Measurements from ENCODE around the gene HMOX1. TPM values are rescaled to one million over a fixed set of nuclear protein-coding genes. Genes with fewer than 3 reads are reported as not detected.

HMOX1 gene
- total RNA-seq, 1 donor from 2014 or later: 4.3 TPM

DNA sequence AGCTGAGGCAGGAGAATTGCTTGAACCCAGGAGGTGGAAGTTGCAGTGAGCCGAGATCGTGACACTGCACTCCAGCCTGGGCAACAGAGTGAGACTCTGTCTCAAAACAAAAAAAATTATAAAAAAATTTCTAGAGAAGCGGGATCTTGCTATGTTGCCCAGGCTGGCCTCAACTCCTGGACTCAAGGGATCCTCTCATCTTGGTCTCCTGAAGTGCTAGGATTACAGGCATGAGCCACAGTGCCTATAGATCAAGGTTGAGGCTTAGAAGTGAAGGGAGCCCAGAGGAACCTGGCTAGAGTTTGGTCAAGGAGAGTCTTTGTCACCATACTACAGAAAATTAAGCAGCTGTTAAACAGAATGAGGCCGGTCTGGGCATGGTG is 17.7 kb downstream of the HMOX1 start:
- Mint-ChIP-seq H3K9me3 (ENCODE audit: low read depth) (no peaks in the 10 kb centered on the region), H3K27ac (no peak overlapping the region), H3K4me1 (ENCODE audit: low read depth) (peaks cover 24% of the 10 kb centered on the region), H3K27me3 (no peaks in the 10 kb centered on the region), H3K36me3 (ENCODE audit: insufficient read depth) (peaks cover 3% of the 10 kb centered on the region), H3K4me3 (ENCODE audit: low read depth) (peak overlapping the region; percentile 99)
- TF ChIP-seq, protein P1, sequence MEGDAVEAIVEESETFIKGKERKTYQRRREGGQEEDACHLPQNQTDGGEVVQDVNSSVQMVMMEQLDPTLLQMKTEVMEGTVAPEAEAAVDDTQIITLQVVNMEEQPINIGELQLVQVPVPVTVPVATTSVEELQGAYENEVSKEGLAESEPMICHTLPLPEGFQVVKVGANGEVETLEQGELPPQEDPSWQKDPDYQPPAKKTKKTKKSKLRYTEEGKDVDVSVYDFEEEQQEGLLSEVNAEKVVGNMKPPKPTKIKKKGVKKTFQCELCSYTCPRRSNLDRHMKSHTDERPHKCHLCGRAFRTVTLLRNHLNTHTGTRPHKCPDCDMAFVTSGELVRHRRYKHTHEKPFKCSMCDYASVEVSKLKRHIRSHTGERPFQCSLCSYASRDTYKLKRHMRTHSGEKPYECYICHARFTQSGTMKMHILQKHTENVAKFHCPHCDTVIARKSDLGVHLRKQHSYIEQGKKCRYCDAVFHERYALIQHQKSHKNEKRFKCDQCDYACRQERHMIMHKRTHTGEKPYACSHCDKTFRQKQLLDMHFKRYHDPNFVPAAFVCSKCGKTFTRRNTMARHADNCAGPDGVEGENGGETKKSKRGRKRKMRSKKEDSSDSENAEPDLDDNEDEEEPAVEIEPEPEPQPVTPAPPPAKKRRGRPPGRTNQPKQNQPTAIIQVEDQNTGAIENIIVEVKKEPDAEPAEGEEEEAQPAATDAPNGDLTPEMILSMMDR (IDR thresholded peaks at IDR 0.05; ENCODE audit: unreplicated experiment): no peak
- DNase-seq (ENCODE audit: low spot score, unreplicated experiment): no peak

DNA sequence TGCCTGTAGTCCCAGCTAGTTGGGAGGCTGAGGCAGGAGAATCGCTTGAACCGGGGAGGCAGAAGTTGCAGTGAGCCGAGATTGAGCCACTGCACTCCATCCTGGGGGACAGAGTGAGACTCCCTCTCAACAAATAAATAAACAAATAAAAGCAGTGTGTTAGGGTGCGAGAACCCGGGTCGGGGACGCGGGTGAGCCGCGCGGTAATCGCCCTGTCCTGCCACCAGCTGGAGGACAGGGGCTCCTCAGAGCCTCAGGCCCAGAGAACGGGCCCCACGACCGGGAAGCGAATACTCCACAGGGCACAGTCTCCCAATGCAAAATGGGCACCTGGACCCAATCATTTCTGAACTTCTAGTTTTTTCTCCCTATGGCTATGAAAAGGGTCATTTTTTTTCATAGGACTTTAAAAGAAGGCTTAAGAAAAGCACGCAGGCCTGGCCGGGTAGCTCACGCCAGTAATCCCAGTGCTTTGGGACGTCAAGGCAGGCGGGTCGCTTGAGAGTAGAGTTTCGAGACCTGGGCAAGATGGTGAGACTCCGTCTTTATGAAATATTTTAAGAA is 18.3 kb downstream of the HMOX1 start:
- Mint-ChIP-seq H3K36me3 (ENCODE audit: insufficient read depth) (peaks cover 3% of the 10 kb centered on the region), H3K4me1 (ENCODE audit: low read depth) (peaks cover 23% of the 10 kb centered on the region), H3K27me3 (no peaks in the 10 kb centered on the region), H3K9me3 (ENCODE audit: low read depth) (no peaks in the 10 kb centered on the region), H3K4me3 (ENCODE audit: low read depth) (peak overlapping the region; percentile 99), H3K27ac (peak overlapping the region; percentile 98)
- TF ChIP-seq, protein P1 (IDR thresholded peaks at IDR 0.05; ENCODE audit: unreplicated experiment): no peak
- DNase-seq (ENCODE audit: low spot score, unreplicated experiment): no peak

DNA sequence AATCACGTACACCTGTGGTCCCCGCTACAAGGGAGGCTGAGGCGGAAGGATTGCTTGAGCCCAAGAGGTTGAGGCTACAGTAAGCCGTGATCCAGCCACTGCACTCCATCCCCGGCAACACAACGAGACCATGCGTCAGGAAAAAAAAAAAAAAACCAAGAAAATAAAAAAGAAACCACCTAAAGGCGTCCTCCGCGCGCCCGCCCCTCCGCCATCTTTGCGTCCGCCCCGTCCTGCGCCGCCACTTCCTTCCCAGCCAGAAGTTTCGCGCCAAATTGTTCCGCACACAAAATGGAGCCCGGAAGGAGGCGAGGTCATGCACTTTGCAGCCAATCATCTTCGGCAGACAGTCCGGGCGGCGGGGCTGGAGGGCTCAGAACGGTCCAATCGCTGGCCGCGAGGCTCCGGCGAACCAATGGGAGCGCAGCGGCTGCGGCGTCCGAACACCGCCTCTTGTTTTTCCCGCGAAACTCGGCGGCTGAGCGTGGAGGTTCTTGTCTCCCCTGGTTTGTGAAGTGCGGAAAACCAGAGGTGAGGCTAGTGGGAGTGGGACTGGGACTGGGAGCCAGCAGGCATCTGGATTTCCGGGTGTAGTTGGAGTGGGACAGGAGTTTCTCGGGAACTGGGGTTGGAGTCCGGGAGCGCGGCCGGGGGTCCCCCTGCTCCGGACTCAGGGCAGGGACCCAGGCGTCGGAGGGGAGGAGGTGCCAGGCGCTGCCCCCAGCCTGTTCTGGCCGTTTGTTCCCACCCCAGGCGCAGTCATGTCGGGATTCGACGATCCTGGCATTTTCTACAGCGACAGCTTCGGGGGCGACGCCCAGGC is 19.0 kb downstream of the HMOX1 start, which contains the start of gene MCM5:
MCM5 (plus strand) TSS at position 463 of the 823 bp plus-strand sequence; CDS start at position 762, 299 bp downstream.
- H3K9me3 Mint-ChIP-seq (ENCODE audit: low read depth): no peaks in the 10 kb centered on the region
- H3K27me3 Mint-ChIP-seq: no peaks in the 10 kb centered on the region
- peaks cover 8% of the 10 kb centered on the region for H3K36me3 Mint-ChIP-seq (ENCODE audit: insufficient read depth)

DNA sequence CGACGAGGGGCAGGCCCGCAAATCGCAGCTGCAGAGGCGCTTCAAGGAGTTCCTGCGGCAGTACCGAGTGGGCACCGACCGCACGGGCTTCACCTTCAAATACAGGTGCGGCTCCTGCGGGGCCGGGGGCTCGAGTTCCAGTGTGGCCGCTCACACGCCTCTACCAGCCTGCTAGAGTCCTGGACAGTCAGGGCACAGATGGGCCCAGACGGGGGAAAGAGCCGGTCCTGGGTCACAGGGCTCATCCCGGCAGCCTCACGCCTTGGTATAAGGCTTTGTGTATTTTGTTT is 19.6 kb downstream of the HMOX1 start:
- H3K4me1 Mint-ChIP-seq (ENCODE audit: low read depth): peaks cover 23% of the 10 kb centered on the region
- no peaks in the 10 kb centered on the region for H3K9me3 Mint-ChIP-seq (ENCODE audit: low read depth)

More for the DNA sequence above, 19.0 kb downstream of the HMOX1 start, which contains the start of gene MCM5:
- DNase-seq (ENCODE audit: low spot score, unreplicated experiment): peak; percentile 90
- Mint-ChIP-seq H3K4me3 (ENCODE audit: low read depth) (peak within 1 kb of the TSS; percentile 99), H3K4me1 (ENCODE audit: low read depth) (peaks cover 23% of the 10 kb centered on the region), H3K27ac (peak within 1 kb of the TSS; percentile 98)
- TF ChIP-seq, protein P1 (IDR thresholded peaks at IDR 0.05; ENCODE audit: unreplicated experiment): no peak

DNA sequence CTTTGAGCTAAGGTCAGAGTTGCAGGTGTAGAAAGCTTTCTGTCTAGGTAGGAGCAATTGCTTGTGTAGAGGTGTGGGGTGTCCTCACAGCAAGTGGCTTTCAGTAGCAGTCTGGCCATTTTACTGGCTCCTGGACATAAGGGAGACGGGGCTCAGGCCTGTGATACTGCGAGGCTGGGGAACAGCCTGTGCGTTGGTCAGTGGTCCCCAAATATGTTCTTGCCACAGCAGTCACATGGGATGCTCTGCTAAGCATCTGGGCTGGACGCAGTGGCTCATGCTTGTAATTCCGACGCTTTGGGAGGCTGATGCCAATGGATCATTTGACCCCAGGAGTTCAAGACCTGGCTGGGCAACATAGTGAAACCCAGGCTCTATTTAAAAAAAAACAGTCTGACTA is 21.0 kb downstream of the HMOX1 start:
- Mint-ChIP-seq H3K27me3 (no peaks in the 10 kb centered on the region), H3K4me3 (ENCODE audit: low read depth) (peak overlapping the region; percentile 80), H3K27ac (peak overlapping the region; percentile 89), H3K4me1 (ENCODE audit: low read depth) (peaks cover 23% of the 10 kb centered on the region), H3K9me3 (ENCODE audit: low read depth) (no peaks in the 10 kb centered on the region), H3K36me3 (ENCODE audit: insufficient read depth) (peaks cover 11% of the 10 kb centered on the region)
- no peak for DNase-seq (ENCODE audit: low spot score, unreplicated experiment)
- TF ChIP-seq, protein P1 (IDR thresholded peaks at IDR 0.05; ENCODE audit: unreplicated experiment): no peak

More for the DNA sequence above, 19.6 kb downstream of the HMOX1 start:
- Mint-ChIP-seq H3K27me3 (no peaks in the 10 kb centered on the region), H3K27ac (peak overlapping the region; percentile 41), H3K4me3 (ENCODE audit: low read depth) (peak overlapping the region; percentile 99), H3K36me3 (ENCODE audit: insufficient read depth) (peaks cover 8% of the 10 kb centered on the region)
- DNase-seq (ENCODE audit: low spot score, unreplicated experiment): no peak
- TF ChIP-seq, protein P1 (IDR thresholded peaks at IDR 0.05; ENCODE audit: unreplicated experiment): no peak
